Muscle layer of colon (tissue), 2 donors: ENCODE results near the gene MAP7D1.

Experiments
- H3K27ac ChIP-seq: one replicate; pipeline ENCODE4 v1.7.0; 2013; ENCODE audit warnings: low read depth, mild to moderate bottlenecking, low read length, moderate library complexity
- H3K27me3 ChIP-seq, 2 donors: one replicate each; pipeline ENCODE4 v1.7.0; 2013; ENCODE audit warnings: low read length in 2 of 2, mild to moderate bottlenecking in 2 of 2; ENCODE audit not compliant: insufficient read depth in 2 of 2, control insufficient read depth in 1 of 2
- H3K36me3 ChIP-seq: one replicate; pipeline ENCODE4 v1.7.0; 2013; ENCODE audit warnings: mild to moderate bottlenecking, low read length; ENCODE audit not compliant: insufficient read depth
- H3K4me1 ChIP-seq: one replicate; pipeline ENCODE4 v1.7.0; 2013; ENCODE audit warnings: mild to moderate bottlenecking, low read length; ENCODE audit not compliant: insufficient read depth
- H3K4me3 ChIP-seq, 2 donors: one replicate each; pipeline ENCODE4 v1.7.0; 2013; ENCODE audit warnings: low read length in 2 of 2, low read depth in 1 of 2, mild to moderate bottlenecking in 1 of 2, moderate library complexity in 1 of 2
- H3K9ac ChIP-seq: one replicate; pipeline ENCODE4 v1.7.0; 2013; ENCODE audit warnings: low read length
- H3K9me3 ChIP-seq: one replicate; pipeline ENCODE4 v1.7.0; 2013; ENCODE audit warnings: mild to moderate bottlenecking, low read length
- donor health status: abdominal sarcoma.
- donor health status: Adenocarcinoma of cecum.

The MAP7D1 gene

GRCh38 chr1:36163426-36163825 is 7.5 kb downstream of the MAP7D1 start:
- H3K36me3 ChIP-seq = peaks cover 12% of the 10 kb centered on the region
- no peak overlapping the region for H3K9ac ChIP-seq
- no peak overlapping the region for H3K4me3 ChIP-seq
- H3K9me3 ChIP-seq = no peaks in the 10 kb centered on the region
- no peak overlapping the region for H3K27ac ChIP-seq
- H3K4me1 ChIP-seq = peaks cover 82% of the 10 kb centered on the region
- no peaks in the 10 kb centered on the region for H3K27me3 ChIP-seq

- Histone ChIP-seq H3K27me3 (no peaks in the 10 kb centered on the region), H3K9ac (no peak overlapping the region), H3K36me3 (peaks cover 12% of the 10 kb centered on the region), H3K9me3 (no peaks in the 10 kb centered on the region), H3K27ac (no peak overlapping the region), H3K4me3 (no peak overlapping the region), H3K4me1 (peaks cover 80% of the 10 kb centered on the region)
Measured at GRCh38 chr1:36164361-36164760, 8.4 kb downstream of the MAP7D1 start.

DNA sequence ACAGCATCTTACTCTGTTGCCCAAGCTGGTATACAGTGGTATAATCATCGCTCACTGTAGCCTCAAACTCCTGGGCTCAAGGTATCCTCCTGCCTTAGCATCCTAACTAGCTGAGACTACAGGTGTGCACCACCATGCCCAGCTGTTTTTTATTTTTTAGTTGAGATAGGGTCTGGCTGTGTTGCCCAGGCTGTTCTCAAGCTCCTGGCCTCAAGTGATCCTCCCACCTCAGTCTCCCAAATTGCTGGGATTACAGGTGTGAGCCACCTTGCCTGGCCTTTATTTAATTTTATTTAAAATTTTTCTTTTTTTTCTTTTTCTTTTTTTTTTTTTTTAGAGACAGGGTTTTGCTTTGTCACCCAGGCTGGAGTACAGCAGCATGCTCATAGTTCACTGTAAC is 9.2 kb downstream of the MAP7D1 start:
- H3K4me3 ChIP-seq = no peak overlapping the region
- H3K9ac ChIP-seq = no peak overlapping the region
- no peaks in the 10 kb centered on the region for H3K27me3 ChIP-seq
- peaks cover 14% of the 10 kb centered on the region for H3K36me3 ChIP-seq
- H3K4me1 ChIP-seq = peaks cover 80% of the 10 kb centered on the region
- no peaks in the 10 kb centered on the region for H3K9me3 ChIP-seq
- H3K27ac ChIP-seq = no peak overlapping the region

GRCh38 chr1:36166136-36166535 is 10.2 kb downstream of the MAP7D1 start:
- no peaks in the 10 kb centered on the region for H3K9me3 ChIP-seq
- peaks cover 75% of the 10 kb centered on the region for H3K4me1 ChIP-seq
- H3K4me3 ChIP-seq = no peak overlapping the region
- H3K27me3 ChIP-seq = no peaks in the 10 kb centered on the region
- no peak overlapping the region for H3K27ac ChIP-seq
- peaks cover 24% of the 10 kb centered on the region for H3K36me3 ChIP-seq
- no peak overlapping the region for H3K9ac ChIP-seq

GRCh38 chr1:36166938-36167905 is 11.3 kb downstream of the MAP7D1 start:
- Histone ChIP-seq H3K9me3 (no peaks in the 10 kb centered on the region), H3K4me3 (no peak overlapping the region), H3K27me3 (no peaks in the 10 kb centered on the region), H3K9ac (no peak overlapping the region), H3K36me3 (peaks cover 35% of the 10 kb centered on the region), H3K27ac (no peak overlapping the region), H3K4me1 (peaks cover 68% of the 10 kb centered on the region)

DNA sequence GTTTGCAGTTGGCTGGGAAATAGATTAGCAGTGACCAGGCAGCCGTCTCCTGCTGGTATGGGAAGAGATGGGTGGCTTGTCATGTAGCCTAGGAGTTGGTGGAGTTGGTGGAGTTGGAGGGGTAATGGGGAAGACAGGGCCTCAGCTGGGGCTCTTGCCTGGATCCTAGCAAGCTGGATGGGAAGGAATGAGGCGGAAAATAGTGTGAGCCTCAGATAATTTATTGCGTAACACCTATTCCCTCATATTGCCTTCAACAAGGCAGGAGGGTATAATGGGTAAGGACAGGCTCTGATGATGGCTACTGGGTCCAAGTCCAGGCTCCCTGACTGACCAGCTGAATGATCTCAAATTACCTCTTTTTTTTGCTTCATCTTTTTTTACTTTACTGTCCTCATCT is 12.6 kb downstream of the MAP7D1 start:
- no peak overlapping the region for H3K4me3 ChIP-seq
- no peak overlapping the region for H3K27ac ChIP-seq
- H3K4me1 ChIP-seq = peaks cover 64% of the 10 kb centered on the region
- no peaks in the 10 kb centered on the region for H3K27me3 ChIP-seq
- H3K9ac ChIP-seq = no peak overlapping the region
- H3K36me3 ChIP-seq = peaks cover 48% of the 10 kb centered on the region
- H3K9me3 ChIP-seq = no peaks in the 10 kb centered on the region

DNA sequence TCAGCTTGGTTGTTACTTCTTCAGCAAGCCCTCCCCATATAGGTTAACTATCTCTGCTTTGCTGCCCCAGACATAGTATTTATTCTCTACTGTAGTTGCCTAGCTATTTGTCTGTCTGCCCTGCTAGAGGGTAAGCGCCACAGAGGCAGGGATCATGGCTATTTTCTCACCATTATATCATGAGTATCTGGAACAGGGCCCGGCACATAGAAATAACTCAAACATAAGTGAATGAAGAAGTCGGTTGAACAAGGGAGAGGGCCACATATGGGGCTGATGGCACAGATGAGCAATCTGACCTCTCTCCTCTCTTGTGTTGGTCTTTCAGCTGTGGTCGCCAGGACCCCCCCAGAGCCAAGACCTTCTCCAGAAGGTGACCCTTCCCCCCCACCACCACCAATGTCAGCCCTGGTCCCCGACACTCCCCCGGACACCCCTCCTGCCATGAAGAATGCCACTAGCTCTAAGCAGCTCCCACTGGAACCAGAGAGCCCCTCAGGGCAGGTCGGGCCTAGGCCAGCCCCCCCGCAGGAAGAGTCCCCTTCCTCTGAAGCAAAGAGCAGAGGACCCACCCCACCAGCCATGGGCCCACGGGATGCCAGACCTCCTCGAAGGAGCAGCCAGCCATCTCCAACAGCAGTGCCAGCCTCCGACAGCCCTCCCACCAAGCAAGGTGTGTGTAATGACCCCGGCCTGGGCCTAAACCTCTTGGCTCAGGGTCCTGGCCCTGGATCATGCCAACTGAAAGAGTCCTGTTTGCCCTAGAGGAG is 14.9 kb downstream of the MAP7D1 start:
- Histone ChIP-seq H3K9me3 (no peaks in the 10 kb centered on the region), H3K4me1 (peaks cover 78% of the 10 kb centered on the region), H3K36me3 (peaks cover 70% of the 10 kb centered on the region), H3K9ac (no peak overlapping the region), H3K27me3 (no peaks in the 10 kb centered on the region), H3K27ac (no peak overlapping the region), H3K4me3 (no peak overlapping the region)

DNA sequence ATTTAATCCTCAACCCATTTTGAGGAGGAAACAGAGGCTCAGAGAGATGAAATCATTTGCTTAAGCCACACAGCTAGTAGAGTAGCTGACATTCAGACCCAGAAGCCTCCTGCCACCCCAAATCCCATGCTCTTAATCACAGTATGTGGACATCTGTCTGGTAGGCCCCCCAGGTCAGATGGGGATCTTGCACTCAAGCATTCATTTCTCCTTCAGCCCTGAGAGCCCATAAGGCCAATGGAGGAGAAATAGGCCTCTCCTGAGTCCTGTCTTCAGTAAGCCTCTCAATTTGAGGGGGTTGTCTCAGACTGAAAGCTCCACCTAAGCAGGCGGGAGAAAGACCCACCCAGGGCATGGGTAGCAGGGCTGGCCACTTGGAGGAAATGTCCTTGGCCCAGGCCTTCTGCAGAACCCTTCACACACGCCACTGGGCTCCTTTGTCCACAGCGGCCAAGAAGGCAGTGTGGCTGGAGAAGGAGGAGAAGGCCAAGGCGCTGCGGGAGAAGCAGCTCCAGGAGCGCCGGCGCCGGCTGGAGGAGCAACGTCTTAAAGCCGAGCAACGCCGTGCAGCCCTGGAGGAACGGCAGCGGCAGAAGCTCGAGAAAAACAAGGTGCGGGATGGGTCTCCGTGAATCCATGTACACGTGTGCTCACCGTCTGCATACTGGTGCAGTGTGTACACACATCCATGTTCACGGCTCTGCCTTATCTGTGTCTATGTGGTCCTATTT is 16.2 kb downstream of the MAP7D1 start:
- Histone ChIP-seq H3K27ac (no peak overlapping the region), H3K36me3 (peaks cover 79% of the 10 kb centered on the region), H3K4me1 (peaks cover 71% of the 10 kb centered on the region), H3K9ac (no peak overlapping the region), H3K9me3 (no peaks in the 10 kb centered on the region), H3K4me3 (no peak overlapping the region), H3K27me3 (no peaks in the 10 kb centered on the region)

DNA sequence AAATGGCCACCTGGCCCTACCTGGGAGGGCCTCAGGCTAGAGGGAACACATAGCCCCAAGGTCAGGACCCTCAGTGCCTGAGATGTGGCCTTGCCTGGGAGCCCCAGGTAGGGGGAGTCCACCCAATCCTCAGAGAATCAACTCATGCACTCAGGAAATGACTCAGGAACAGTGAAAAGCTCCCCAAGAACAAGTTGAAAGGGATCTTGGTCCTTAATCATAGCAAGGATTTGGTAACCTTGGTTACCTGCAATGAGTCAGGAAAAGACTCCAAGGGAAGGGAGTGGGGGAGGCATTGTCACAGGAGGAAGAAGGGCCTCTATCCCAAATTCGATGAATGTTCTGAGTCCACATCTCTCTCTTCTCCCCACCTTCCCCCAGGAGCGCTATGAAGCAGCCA is 17.0 kb downstream of the MAP7D1 start:
- no peak overlapping the region for H3K27ac ChIP-seq
- H3K9ac ChIP-seq = peak overlapping the region; percentile 17
- H3K27me3 ChIP-seq = no peaks in the 10 kb centered on the region
- H3K4me3 ChIP-seq = no peak overlapping the region
- peaks cover 80% of the 10 kb centered on the region for H3K36me3 ChIP-seq
- H3K4me1 ChIP-seq = peaks cover 69% of the 10 kb centered on the region
- H3K9me3 ChIP-seq = no peaks in the 10 kb centered on the region

DNA sequence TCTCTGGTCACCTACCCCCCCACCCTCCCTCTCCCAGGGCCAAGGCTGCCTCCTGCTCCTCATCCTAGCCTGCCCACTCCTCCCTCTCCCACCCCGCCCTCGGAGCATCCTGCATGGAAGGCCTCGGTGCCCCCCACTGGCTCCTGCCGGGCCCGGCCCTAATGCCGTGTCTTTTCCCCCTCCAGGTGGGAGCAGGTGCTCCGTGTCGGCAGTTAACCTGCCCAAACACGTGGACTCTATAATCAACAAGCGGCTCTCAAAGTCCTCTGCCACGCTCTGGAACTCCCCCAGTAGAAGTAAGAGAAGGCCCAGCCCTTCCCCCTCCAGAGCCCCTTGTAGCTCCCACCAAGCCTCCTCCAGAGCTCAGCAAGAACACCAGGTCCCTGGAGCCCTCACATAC is 18.8 kb downstream of the MAP7D1 start:
- no peak overlapping the region for H3K9ac ChIP-seq
- no peaks in the 10 kb centered on the region for H3K9me3 ChIP-seq
- H3K27ac ChIP-seq = peak overlapping the region; percentile 90
- H3K27me3 ChIP-seq = no peaks in the 10 kb centered on the region
- H3K4me1 ChIP-seq = peaks cover 63% of the 10 kb centered on the region
- H3K36me3 ChIP-seq = peaks cover 85% of the 10 kb centered on the region
- no peak overlapping the region for H3K4me3 ChIP-seq
